Neural cell (in vitro differentiated cells): Measurements from ENCODE around the gene FNDC3B. TPM values are rescaled to one million over a fixed set of nuclear protein-coding genes. Genes with fewer than 3 reads are reported as not detected.

Experiments used
- H2AFZ ChIP-seq: fragments of 200-600, 300-800 bp; sonication (generic), shearing (Covaris generic); 2 replicates; pipeline ENCODE4 v1.6.0; 2014; ENCODE audit warnings: low read depth, mild to moderate bottlenecking, antibody characterized with exemption, low read length, moderate library complexity
- H3F3A ChIP-seq: fragments of 200-600 bp; shearing (Covaris generic); 2 replicates; pipeline ENCODE4 v1.6.1; 2016; ENCODE audit warnings: mild to moderate bottlenecking, moderate library complexity, mixed read lengths, antibody characterized with exemption, low read length; ENCODE audit not compliant: insufficient read depth, poor library complexity, severe bottlenecking
- H3K27ac ChIP-seq: fragments of 200-600, 300-800 bp; sonication (generic), shearing (Covaris generic); 2 replicates; pipeline ENCODE4 v1.5.1; 2014; ENCODE audit warnings: mild to moderate bottlenecking, low read length, moderate library complexity
- H3K27me3 ChIP-seq: fragments of 300-800, 200-600 bp; sonication (generic), shearing (Covaris generic); 2 replicates; pipeline ENCODE4 v1.6.0; 2014; ENCODE audit warnings: mild to moderate bottlenecking, low read depth, low read length, moderate library complexity; ENCODE audit not compliant: insufficient read depth
- H3K36me3 ChIP-seq: fragments of 300-800, 200-600 bp; sonication (generic), shearing (Covaris generic); 2 replicates; pipeline ENCODE4 v1.5.1; 2014; ENCODE audit warnings: mild to moderate bottlenecking, antibody characterized with exemption, low read length, moderate library complexity; ENCODE audit not compliant: insufficient read depth
- H3K4me2 ChIP-seq: fragments of 300-800, 200-600 bp; sonication (generic), shearing (Covaris generic); 2 replicates; pipeline ENCODE4 v1.6.0; 2014; ENCODE audit warnings: mild to moderate bottlenecking, low read length
- H3K4me3 ChIP-seq: fragments of 300-800, 200-600 bp; sonication (generic), shearing (Covaris generic); 2 replicates; pipeline ENCODE4 v1.5.1; 2014; ENCODE audit warnings: mild to moderate bottlenecking, low read length, moderate library complexity
- H3K79me2 ChIP-seq: fragments of 200-600 bp; shearing (Covaris generic); replicated peaks from 2 replicates; pipeline ENCODE4 v1.6.0; 2014; ENCODE audit warnings: mild to moderate bottlenecking, low read length, moderate library complexity; ENCODE audit not compliant: insufficient read depth
- H3K9ac ChIP-seq: fragments of 300-800, 200-600 bp; sonication (generic), shearing (Covaris generic); 2 replicates; pipeline ENCODE4 v1.6.1; 2016; ENCODE audit warnings: mild to moderate bottlenecking, low read length, mixed read lengths
- H3K9me2 ChIP-seq: fragments of 200-600 bp; shearing (Covaris generic); 2 replicates; pipeline ENCODE4 v1.6.1; 2016; ENCODE audit warnings: mild to moderate bottlenecking, low read length, mixed read lengths; ENCODE audit not compliant: insufficient read depth
- H3K9me3 ChIP-seq: fragments of 200-600, 300-800 bp; sonication (generic), shearing (Covaris generic); 2 replicates; pipeline ENCODE4 v1.6.1; 2016; ENCODE audit warnings: mild to moderate bottlenecking, mixed run types, low read length, moderate library complexity, mixed read lengths
- H4K20me1 ChIP-seq: fragments of 200-600 bp; shearing (Covaris generic); 2 replicates; pipeline ENCODE4 v1.6.1; 2016; ENCODE audit warnings: mild to moderate bottlenecking, mixed run types; ENCODE audit not compliant: insufficient read depth
- CTCF ChIP-seq: fragments of 450-650 bp; IDR thresholded peaks from 2 replicates; pipeline ENCODE4 v1.5.1; 2014; ENCODE audit warnings: antibody characterized with exemption, mild to moderate bottlenecking, moderate library complexity; ENCODE audit not compliant: poor library complexity, severe bottlenecking
- EP300 ChIP-seq: fragments of 450-650 bp; conservative IDR thresholded peaks from 2 replicates; pipeline ENCODE4 v1.6.1; 2014; ENCODE audit warnings: antibody characterized with exemption, mild to moderate bottlenecking, moderate library complexity; ENCODE audit not compliant: poor library complexity, severe bottlenecking
- EZH2 ChIP-seq: fragments of 200-600, 300-800 bp; shearing (Covaris generic), sonication (generic); IDR thresholded peaks from 2 replicates; pipeline ENCODE4 v1.6.1; 2014; ENCODE audit warnings: antibody characterized with exemption, low read length, borderline replicate concordance, mild to moderate bottlenecking; ENCODE audit not compliant: insufficient read depth, poor library complexity, severe bottlenecking
- MXI1 ChIP-seq: fragments of 450-650 bp; conservative IDR thresholded peaks from 2 replicates; pipeline ENCODE4 v1.6.1; 2014; ENCODE audit warnings: antibody characterized with exemption, mild to moderate bottlenecking; ENCODE audit not compliant: poor library complexity, severe bottlenecking
- POLR2AphosphoS5 ChIP-seq: IDR thresholded peaks from 2 replicates; pipeline ENCODE4 v1.6.1; 2012
- RAD21 ChIP-seq: fragments of 450-650 bp; conservative IDR thresholded peaks from 2 replicates; pipeline ENCODE4 v1.6.1; 2014; ENCODE audit warnings: antibody characterized with exemption, mild to moderate bottlenecking, moderate library complexity
- REST ChIP-seq: IDR thresholded peaks from 2 replicates; pipeline ENCODE4 v1.6.1; 2012; ENCODE audit warnings: borderline replicate concordance
- SMC3 ChIP-seq: fragments of 450-650 bp; conservative IDR thresholded peaks from 2 replicates; pipeline ENCODE4 v1.6.1; 2014; ENCODE audit warnings: antibody characterized with exemption, mild to moderate bottlenecking, moderate library complexity; ENCODE audit not compliant: poor library complexity
- TAF1 ChIP-seq: IDR thresholded peaks from 2 replicates; pipeline ENCODE4 v1.6.1; 2012; ENCODE audit warnings: low read depth
- polyA plus RNA-seq: library from polyadenylated mRNA; depleted of rRNA; stranded (reverse); fragments of >200 nt; gene quantifications from 2 replicates; pipeline ENCODE4 v1.2.3, GENCODE V29; 2014

FNDC3B gene
- polyA plus RNA-seq, 1 donor from 2014 or later: 4.9 TPM

DNA sequence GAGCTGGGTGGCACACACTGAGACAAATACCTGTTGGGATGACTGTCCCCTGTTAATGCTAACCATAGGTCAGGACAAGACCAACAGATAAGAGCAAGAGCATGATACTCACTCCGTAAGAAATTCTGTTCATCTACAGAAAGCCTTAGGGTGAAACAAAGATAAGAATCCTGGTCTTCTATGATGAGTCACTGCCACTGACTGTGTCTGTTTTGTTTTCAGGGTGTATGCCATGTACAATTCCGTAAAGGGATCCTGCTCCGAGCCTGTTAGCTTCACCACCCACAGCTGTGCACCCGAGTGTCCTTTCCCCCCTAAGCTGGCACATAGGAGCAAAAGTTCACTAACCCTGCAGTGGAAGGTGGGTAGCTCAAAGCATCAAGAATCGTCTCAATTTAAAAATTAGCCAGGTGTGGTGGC is 267.8 kb downstream of the FNDC3B start:
- no peaks in the 10 kb centered on the region for H3K36me3 ChIP-seq
- H3K4me2 ChIP-seq: no peak overlapping the region
- H3K9me2 ChIP-seq: no peaks in the 10 kb centered on the region
- no peaks in the 10 kb centered on the region for H3K27me3 ChIP-seq
- no peak overlapping the region for H3K27ac ChIP-seq
- no peaks in the 10 kb centered on the region for H3K79me2 ChIP-seq
- H3K4me3 ChIP-seq: no peak overlapping the region
- TF ChIP-seq EP300: no peak
- TF ChIP-seq EZH2: no peak
- no peak for TF ChIP-seq POLR2AphosphoS5
- TF ChIP-seq MXI1: no peak
- no peak for TF ChIP-seq SMC3
- TF ChIP-seq REST: no peak
- TF ChIP-seq TAF1: no peak
- TF ChIP-seq RAD21: no peak
- TF ChIP-seq CTCF: no peak
- no peaks in the 10 kb centered on the region for H3K9me3 ChIP-seq
- no peak overlapping the region for H3K9ac ChIP-seq
- no peak overlapping the region for H2AFZ ChIP-seq
- no peaks in the 10 kb centered on the region for H3F3A ChIP-seq
- H4K20me1 ChIP-seq: no peaks in the 10 kb centered on the region

- no peak overlapping the region for H3K27ac ChIP-seq
- no peaks in the 10 kb centered on the region for H3K9me2 ChIP-seq
- H3K36me3 ChIP-seq: no peaks in the 10 kb centered on the region
- no peaks in the 10 kb centered on the region for H3K9me3 ChIP-seq
- no peaks in the 10 kb centered on the region for H3K27me3 ChIP-seq
- H3K79me2 ChIP-seq: no peaks in the 10 kb centered on the region
- H3K4me3 ChIP-seq: no peak overlapping the region
- no peaks in the 10 kb centered on the region for H3F3A ChIP-seq
- TF ChIP-seq POLR2AphosphoS5 (no peak), REST (no peak), CTCF (no peak), EP300 (no peak), MXI1 (no peak), TAF1 (no peak), SMC3 (no peak), EZH2 (no peak), RAD21 (no peak)
- no peaks in the 10 kb centered on the region for H4K20me1 ChIP-seq
- H3K4me2 ChIP-seq: no peak overlapping the region
- no peak overlapping the region for H3K9ac ChIP-seq
- no peak overlapping the region for H2AFZ ChIP-seq
Measured at GRCh38 chr3:172309059-172309458, 269.7 kb downstream of the FNDC3B start.
